ENCODE data around the gene UBALD2. TPM values are rescaled to one million over a fixed set of nuclear protein-coding genes. Genes with fewer than 3 reads are reported as not detected.

Gene UBALD2
- total and polyA plus RNA-seq, 2 donors (not counting 1 experiment from before 2014, with no cell fraction given), result 4.1 to 7.3 TPM

- no peak overlapping the region for H3K4me2 ChIP-seq (ENCODE audit: extremely low read depth, insufficient read depth, low read length)
- TF ChIP-seq CTCF (conservative IDR thresholded peaks at IDR 0.05 in 1 of 2, IDR thresholded peaks at IDR 0.05 in 1 of 2; ENCODE audit: low read depth in 1 of 2, low read length in 2 of 2) (no peak), EZH2 (IDR thresholded peaks at IDR 0.05; ENCODE audit: low read length, missing control alignments) (no peak)
- DNase-seq (ENCODE audit: low read depth in 2 of 2), result no peak
Observed at GRCh38 chr17:76260220-76260619, 4.9 kb upstream of the UBALD2 start.

GRCh38 chr17:76260669-76261068, 4.5 kb upstream of the UBALD2 start:
- Histone ChIP-seq H3K4me1 (ENCODE audit: control insufficient read depth, extremely low read depth, insufficient read depth, low read length) (peaks cover 6% of the 10 kb centered on the region), H3K4me2 (ENCODE audit: extremely low read depth, insufficient read depth, low read length) (no peak overlapping the region), H3K27ac (ENCODE audit: insufficient read depth, low read length) (no peak overlapping the region), H3K27me3 (ENCODE audit: control insufficient read depth, insufficient read depth, low read length) (no peaks in the 10 kb centered on the region), H3K79me2 (ENCODE audit: control insufficient read depth, insufficient read depth, low read length) (peaks cover under 1% of the 10 kb centered on the region), H2AFZ (ENCODE audit: low read length) (no peak overlapping the region), H3K4me3 (replicated peaks in 1 of 4; ENCODE audit: control extremely low read depth in 1 of 4, insufficient read depth in 1 of 4, low read depth in 3 of 4, low read length in 4 of 4) (no peak overlapping the region), H4K20me1 (ENCODE audit: control insufficient read depth, extremely low read depth, insufficient read depth, low read length) (no peaks in the 10 kb centered on the region), H3K9me3 (ENCODE audit: control insufficient read depth, insufficient read depth, low read depth, low read length) (no peaks in the 10 kb centered on the region), H3K36me3 (ENCODE audit: control insufficient read depth, insufficient read depth, low read length) (no peaks in the 10 kb centered on the region), H3K9ac (ENCODE audit: insufficient read depth, low read length) (no peak overlapping the region)
- no peak for DNase-seq (ENCODE audit: low read depth in 2 of 2)
- no peak for TF ChIP-seq CTCF (conservative IDR thresholded peaks at IDR 0.05 in 1 of 2, IDR thresholded peaks at IDR 0.05 in 1 of 2; ENCODE audit: low read depth in 1 of 2, low read length in 2 of 2)
- no peak for TF ChIP-seq EZH2 (IDR thresholded peaks at IDR 0.05; ENCODE audit: low read length, missing control alignments)

More at GRCh38 chr17:76260220-76260619, 4.9 kb upstream of the UBALD2 start:
- Histone ChIP-seq H3K27me3 (ENCODE audit: control insufficient read depth, insufficient read depth, low read length) (no peaks in the 10 kb centered on the region), H3K4me1 (ENCODE audit: control insufficient read depth, extremely low read depth, insufficient read depth, low read length) (peaks cover 6% of the 10 kb centered on the region), H3K79me2 (ENCODE audit: control insufficient read depth, insufficient read depth, low read length) (no peaks in the 10 kb centered on the region), H3K4me3 (replicated peaks in 1 of 4; ENCODE audit: control extremely low read depth in 1 of 4, insufficient read depth in 1 of 4, low read depth in 3 of 4, low read length in 4 of 4) (no peak overlapping the region), H3K9ac (ENCODE audit: insufficient read depth, low read length) (no peak overlapping the region), H3K9me3 (ENCODE audit: control insufficient read depth, insufficient read depth, low read depth, low read length) (no peaks in the 10 kb centered on the region), H2AFZ (ENCODE audit: low read length) (no peak overlapping the region), H3K27ac (ENCODE audit: insufficient read depth, low read length) (no peak overlapping the region), H3K36me3 (ENCODE audit: control insufficient read depth, insufficient read depth, low read length) (no peaks in the 10 kb centered on the region), H4K20me1 (ENCODE audit: control insufficient read depth, extremely low read depth, insufficient read depth, low read length) (no peaks in the 10 kb centered on the region)

GRCh38 chr17:76261421-76262215, 3.5 kb upstream of the UBALD2 start:
- H3K4me2 ChIP-seq (ENCODE audit: extremely low read depth, insufficient read depth, low read length), result no peak overlapping the region
- peaks cover 6% of the 10 kb centered on the region for H3K4me1 ChIP-seq (ENCODE audit: control insufficient read depth, extremely low read depth, insufficient read depth, low read length)
- no peaks in the 10 kb centered on the region for H3K9me3 ChIP-seq (ENCODE audit: control insufficient read depth, insufficient read depth, low read depth, low read length)
- no peak overlapping the region for H3K27ac ChIP-seq (ENCODE audit: insufficient read depth, low read length)
- peaks cover 9% of the 10 kb centered on the region for H3K79me2 ChIP-seq (ENCODE audit: control insufficient read depth, insufficient read depth, low read length)
- TF ChIP-seq CTCF (conservative IDR thresholded peaks at IDR 0.05 in 1 of 2, IDR thresholded peaks at IDR 0.05 in 1 of 2; ENCODE audit: low read depth in 1 of 2, low read length in 2 of 2) (no peak), EZH2 (IDR thresholded peaks at IDR 0.05; ENCODE audit: low read length, missing control alignments) (no peak)
- H3K9ac ChIP-seq (ENCODE audit: insufficient read depth, low read length), result no peak overlapping the region
- H3K36me3 ChIP-seq (ENCODE audit: control insufficient read depth, insufficient read depth, low read length), result no peaks in the 10 kb centered on the region
- DNase-seq (ENCODE audit: low read depth in 2 of 2), result peak in 1 of 2 donors; percentile 59
- H4K20me1 ChIP-seq (ENCODE audit: control insufficient read depth, extremely low read depth, insufficient read depth, low read length), result no peaks in the 10 kb centered on the region
- H3K27me3 ChIP-seq (ENCODE audit: control insufficient read depth, insufficient read depth, low read length), result no peaks in the 10 kb centered on the region
- H2AFZ ChIP-seq (ENCODE audit: low read length), result no peak overlapping the region
- no peak overlapping the region for H3K4me3 ChIP-seq (replicated peaks in 1 of 4; ENCODE audit: control extremely low read depth in 1 of 4, insufficient read depth in 1 of 4, low read depth in 3 of 4, low read length in 4 of 4)
